ENCODE results near the gene SMTNL2.

SMTNL2 gene

DNA sequence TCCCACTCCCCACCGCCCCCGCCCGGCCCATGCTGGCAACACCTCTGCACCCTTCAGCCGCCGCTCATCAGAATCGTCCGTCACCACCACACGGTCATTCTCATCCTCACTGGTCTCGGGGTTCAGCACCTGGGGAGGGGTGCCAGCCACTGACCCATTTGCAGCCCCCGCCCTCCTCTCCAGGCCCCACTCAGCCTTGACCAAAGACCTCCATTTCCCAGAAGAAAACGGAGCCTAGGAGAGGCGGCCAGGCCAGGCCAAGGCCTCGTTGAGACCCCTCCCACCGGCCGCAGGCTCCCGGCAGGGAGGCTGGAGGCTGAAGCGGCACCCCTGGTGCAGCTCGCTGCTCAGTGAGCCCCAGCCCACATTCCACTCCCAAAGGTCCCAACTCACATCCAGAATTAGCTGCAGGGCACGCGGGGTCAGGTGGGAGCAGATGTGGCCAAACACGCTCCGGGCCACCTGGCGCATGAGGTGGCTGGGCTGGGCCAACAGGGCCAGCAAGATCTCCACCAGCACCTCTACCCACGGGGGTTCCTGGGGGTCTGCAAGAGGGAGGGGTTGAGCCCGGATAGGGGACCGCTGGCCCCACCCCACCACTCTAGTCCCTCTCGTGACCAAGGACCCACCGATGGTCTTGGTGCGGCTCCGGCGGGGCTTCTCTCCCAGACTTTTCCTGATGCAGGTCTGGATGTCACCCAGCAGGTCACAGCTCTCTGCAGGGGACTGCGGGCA lies 38.9 kb upstream of the SMTNL2 start:
- DNase-seq (ENCODE audit: low spot score), result no peak

DNA sequence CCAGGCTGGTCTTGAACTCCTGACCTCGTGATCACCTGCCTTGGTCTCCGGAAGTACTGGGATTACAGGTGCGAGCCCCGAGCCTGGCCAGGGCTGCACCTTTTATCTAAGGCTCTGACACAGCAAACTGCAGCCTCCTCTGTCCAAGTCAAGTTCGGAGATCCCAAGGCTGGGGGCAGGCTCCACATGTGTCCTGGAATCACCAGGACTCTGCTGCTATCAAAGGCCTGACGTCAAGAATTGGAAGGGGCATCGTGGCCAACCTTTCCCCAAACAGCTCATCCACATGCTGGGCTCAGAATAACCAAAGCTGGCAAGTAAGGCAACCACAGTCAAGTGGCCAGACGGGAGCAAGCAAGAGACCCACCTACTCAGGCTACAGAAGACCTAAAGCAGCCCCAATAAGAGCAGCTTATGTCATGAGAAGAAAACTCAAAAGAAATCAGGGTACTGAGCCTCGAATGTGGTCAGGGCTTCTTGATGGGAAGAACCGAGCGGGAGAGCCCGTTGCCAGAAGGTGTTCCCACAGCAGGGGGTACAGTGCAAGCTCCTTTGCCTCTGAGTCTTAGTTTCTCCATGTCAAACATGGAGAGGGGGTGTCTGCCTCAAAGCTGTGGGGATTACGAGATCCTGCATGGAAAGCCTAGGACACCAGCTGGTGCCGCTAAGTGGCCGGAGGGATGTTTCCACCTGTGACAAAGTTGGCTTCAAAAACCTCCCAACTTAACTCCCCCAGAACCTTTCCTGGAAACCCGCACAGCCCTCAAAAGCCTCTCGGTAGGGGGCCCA lies 37.0 kb upstream of the SMTNL2 start:
- no peak for DNase-seq (ENCODE audit: low spot score)

DNA sequence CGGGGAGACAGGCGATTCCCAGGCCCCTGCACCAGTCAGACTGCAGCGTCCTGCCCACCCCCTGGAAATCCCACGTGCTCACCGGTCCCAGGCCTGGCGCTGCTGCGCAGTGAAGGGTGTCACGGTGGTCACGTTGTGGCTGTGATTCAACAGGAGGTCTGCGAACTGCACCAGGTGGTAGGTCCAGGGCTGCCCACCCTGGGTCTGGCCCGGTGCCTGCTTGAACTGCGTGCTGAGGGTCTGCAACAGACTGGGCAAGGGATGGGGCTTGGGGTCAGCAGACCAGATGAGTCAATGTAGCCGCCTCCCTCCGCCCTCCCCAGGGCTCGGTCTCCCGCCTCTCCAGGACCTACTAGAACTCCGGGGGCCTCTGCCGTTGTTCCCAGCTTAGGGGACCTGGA lies 36.3 kb upstream of the SMTNL2 start:
- DNase-seq (ENCODE audit: low spot score), result no peak

DNA sequence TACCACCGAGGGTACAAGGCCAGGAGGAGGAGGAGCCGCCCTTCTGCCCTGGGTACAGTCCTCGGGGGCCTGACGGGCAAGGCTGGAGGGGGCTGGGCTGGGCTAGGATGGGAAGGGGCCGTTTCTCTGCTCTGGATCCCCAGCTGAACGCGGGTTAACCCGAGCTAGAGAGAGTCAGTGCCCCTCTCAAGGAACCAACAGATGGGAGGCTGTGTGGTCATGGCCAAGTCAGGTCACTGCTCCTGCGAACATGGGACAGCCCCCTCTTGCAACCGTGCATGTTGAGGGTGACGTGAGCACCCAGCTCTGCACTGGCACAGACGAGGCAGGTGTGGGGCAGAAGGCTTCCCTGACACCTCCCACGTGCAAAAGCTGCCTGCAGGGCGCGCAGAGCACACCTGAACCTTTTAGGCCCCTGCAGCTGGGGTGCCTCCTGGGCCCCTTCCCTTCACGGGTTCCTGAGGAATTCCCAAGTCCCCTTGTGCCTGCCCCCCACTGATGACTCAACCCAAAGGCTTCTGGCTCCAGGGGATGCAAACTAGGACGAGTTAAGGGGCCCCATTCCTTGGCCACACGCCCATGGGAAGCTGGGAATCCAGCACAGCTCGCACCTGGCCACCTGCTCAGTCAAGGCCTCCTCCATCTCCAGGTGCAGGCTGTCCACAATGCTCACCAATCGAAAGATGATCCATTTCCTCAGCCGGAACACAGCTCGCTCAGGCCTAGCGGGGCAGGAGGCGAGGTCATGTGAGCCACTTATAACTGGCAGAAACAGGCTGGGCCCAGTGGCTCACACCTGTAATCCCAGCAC lies 35.4 kb upstream of the SMTNL2 start:
- DNase-seq (ENCODE audit: low spot score), result no peak

DNA sequence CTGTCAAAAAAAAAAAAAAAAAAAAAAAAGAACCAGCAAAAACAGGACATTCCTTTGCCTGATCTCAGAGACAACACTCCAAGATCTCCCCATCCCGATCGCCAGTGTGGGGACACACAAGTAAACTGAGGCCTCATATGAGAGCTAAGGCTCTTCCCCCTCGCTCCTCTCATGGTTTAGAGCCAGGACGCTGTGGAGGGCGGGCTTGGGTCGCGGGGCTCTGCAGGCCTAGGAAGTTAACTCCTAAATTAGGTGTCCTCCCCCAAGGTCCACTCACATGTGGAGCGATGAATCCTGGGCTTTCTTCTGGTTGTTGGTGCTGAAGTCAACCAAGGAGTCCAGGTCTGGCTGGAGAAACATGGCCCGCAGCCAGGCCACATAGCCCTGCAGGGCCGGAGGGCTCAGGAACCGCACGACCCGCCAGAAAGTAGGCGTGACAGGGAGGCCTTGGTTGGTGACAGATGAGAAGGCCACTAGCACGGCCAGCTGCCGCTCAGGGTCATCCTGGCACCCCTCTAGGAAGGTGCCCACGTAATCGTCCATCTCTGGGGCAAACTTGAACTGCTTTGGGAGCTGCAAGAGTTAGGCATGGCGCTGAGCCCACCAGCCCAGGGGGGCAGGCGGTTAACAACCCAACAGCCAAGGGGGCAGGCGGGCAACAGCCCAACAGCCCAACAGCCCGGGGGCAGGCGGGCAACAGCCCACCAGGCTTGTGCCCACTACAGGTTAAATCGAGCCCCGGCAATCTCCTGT lies 34.4 kb upstream of the SMTNL2 start:
- DNase-seq (ENCODE audit: low spot score), result no peak

DNA sequence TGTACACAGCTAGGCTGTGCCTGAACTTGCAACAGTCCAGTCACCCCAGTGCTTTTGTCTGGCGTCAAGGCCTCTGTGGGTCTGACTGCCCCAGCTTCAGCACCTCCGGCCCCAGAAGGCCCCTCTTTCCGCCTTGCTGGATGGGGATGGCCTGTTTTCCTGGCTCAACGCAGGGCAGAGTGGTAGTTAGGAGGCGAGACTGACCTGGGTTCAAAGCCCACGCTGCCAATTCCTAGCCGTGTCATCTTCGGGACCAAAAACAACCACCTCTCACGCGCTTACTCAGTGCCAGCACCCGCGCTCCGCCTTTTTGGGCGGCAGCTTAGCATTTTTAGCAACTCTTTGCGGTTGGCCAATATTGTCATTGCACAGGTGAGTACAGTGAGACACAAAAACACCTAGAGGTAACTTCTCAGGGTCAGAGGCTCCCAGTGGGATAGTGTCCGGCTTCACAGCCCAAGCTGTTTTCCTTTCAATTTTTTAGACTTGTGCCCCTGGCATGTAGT lies 33.7 kb upstream of the SMTNL2 start:
- DNase-seq (ENCODE audit: low spot score), result no peak

DNA sequence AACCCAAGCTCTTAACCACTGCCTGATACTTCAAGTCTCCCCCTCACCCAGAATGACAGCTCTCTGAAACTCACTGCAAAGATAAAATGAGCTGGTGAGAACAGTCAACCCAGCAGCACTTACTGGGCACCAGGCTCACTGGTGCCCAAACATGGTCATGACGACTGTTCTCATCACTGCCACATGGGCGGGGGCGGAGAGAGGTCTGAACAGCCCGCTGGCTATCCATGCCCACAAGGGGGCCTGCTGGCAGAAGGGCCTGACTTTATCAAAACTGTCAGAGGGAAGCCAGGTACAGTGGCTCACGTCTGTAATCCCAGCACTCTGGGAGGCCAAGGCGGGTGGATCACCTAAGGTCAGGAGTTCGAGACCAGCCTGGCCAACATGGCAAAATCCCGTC lies 33.2 kb upstream of the SMTNL2 start:
- peak; percentile 76 for DNase-seq (ENCODE audit: low spot score)

DNA sequence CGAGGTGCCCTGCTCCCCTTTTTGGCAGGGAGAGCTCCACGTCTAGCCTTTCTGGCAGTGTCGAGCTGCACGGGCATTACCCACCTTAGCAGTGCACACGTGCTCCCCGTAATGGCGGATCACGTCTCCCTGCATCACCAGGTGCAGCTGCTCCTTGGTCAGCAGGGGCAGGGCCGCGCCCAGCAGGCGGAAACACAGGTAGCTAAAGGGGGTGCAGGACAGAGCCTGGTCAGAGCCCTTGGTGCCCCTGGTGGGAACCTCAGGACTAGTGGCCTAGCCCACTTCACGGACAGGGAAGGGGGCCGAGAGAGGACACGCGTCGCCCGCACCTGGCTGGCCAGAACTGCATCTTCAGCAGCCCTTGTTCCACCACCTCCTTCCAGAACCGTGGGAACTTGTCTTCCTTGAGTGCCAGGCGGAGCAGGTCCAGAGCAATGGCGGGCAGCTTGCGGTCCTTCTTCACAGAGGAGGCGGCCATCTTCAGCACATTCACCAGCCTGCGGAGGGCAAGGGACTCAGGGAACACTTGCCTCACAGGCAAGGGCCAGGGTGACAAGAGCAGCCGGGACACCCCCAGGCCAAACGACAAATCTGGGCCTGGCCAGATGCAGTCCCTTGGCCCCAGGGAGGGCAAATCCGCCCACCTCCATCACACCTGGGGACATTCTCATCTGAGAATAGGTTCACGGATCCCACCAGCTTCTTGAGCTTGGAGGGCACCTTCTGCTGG lies 32.4 kb upstream of the SMTNL2 start:
- DNase-seq (ENCODE audit: low spot score), result no peak

DNA sequence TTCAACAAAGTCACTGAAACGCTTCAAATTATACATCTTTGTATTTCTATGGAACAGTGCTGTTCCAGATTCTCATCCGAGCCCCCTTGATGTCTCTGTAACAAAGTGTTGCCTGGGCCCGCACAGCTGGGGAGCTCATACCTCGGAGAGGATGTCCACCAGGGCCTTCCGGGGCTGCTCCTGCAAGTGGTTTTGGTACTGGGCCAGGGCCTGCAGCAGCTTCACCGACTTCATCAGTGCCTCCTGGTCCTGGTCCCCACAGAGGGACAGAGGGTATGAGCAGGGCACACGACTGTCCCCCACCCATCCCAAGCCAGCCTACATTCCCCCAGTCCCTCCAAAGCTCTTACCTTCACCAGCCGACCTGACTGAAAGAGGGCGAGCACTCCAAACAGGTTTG lies 30.7 kb upstream of the SMTNL2 start:
- peak; percentile 38 for DNase-seq (ENCODE audit: low spot score)

DNA sequence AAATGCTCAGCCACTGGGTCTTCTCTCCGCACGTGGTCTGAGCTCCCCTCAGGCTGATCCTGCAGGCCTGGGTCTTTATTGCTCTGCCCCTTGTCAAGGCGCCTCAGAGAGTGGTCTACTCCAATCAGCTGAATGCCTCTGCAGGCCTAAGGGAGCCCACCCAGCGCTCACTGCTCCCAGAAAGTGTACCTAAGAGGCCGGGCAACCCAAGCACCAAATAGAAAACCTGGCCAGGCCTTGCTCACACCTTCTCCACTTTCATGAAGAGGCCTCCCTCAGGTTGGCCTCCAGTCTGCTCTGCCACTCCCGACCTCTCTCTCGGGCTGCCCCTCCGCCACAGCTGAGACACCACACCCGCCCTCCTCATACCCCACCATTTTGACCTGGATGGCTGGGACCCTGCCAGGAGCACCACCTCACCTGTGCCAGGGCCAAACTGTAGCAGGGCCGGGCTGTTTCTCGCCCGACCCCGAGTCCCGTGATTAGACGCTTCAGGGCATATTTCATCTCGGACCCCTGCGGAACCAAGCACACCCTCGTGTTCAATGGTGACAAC lies 29.8 kb upstream of the SMTNL2 start:
- DNase-seq (ENCODE audit: low spot score), result no peak

DNA sequence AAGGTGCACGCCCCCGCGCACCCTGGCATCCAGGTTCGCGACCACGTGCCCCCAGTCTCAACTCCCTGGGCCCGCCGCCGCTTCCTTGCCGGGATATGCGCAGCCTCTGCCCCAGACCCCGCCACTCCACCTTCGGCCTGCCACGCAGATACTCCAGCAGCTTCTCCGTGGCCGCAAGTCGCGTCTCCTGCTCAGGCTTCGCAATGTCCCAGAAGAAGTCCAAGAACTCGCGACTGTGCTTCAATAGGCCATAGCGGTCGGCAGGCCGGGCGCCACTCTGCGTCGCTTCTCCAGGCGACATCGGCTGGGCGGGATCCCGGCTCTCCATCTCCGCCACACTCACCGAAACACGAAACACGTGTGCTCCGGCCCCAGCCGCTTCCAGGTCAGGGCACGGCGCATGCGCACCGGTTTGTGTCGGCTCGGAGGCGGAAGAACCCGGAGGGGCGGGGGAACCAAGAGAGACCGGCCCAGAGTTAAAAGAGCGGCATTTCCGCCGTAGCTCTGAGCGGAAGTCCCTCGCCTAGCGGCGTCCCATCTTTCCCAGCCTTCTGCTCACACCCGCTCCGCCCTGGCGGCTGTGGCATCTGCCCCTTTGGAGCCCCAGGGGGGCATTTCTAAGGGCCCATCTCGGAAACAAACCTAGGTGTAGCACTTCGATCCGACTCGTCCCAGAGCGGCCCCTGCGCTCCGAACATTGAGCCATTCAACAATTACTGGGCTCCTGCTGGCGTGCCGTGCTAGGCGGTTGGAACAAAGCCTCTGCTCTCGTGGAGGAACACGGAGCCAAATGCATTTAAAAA lies 29.1 kb upstream of the SMTNL2 start, which contains the start of gene MYBBP1A:
TSS of gene MYBBP1A (minus strand) at position 388 of the 803 bp plus-strand sequence. CDS start at position 328, 60 bp downstream.
- peak; percentile 97 for DNase-seq (ENCODE audit: low spot score)

DNA sequence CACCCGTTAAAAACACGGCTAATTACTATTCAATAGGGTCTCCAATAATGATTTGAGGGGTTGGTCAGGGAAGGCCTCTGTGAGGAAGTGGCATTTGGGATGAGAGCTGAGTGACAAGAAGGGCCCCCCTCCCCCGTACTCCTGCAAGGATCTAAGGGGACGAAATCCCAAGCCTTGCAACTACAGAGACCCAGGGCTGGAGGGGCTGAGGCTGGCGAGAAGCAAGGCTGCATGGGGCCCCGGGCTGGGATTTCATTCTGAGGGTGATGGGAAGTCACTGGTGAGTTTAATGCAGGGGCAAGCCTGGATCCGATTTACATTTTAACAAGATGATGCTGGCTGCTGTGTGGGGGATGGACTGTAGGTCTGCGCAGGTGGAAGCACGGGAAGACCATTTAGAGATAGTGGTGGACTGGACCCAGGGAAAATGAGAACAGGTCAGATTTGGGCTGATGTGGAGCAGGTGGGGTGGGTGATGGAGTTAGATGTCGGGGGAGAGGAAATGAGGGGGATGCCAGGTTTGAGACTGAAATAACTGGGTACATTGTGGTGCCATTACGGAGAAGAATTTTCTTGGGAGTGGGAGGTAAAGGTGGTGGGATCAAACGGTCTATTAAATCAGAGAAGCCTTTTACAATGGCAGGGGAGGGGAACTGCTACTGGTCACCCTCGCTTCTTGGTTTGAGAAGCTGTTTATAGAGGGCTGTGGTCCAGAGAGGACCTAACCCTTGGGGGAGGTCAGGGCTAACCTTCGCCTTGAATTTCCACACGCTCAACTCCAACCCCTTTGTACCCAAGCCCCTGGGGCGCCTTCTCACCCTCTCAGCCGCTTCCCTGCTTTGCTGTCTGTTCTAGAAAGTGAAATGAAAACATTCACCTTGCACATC lies 28.2 kb upstream of the SMTNL2 start:
- DNase-seq (ENCODE audit: low spot score), result no peak

DNA sequence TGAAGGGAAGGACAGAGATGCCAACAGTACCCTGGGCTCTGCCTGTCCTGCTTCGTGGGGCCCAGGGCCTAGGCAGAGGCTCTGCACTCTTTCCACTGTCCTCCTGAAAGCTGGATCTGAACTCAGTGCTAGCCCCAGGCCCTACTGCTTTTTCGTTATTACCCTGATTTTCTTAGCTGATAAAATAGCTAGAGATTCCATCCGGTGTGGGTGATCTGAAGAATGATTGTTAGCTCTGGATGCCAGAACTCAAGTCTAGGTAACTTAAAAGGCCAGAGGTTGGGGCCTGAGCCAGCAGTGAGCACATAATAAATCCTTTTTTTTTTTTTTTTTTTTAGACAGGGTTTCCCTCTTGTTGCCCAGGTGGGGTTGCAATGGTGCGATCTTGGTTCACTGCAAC lies 27.3 kb upstream of the SMTNL2 start:
- DNase-seq (ENCODE audit: low spot score), result no peak

DNA sequence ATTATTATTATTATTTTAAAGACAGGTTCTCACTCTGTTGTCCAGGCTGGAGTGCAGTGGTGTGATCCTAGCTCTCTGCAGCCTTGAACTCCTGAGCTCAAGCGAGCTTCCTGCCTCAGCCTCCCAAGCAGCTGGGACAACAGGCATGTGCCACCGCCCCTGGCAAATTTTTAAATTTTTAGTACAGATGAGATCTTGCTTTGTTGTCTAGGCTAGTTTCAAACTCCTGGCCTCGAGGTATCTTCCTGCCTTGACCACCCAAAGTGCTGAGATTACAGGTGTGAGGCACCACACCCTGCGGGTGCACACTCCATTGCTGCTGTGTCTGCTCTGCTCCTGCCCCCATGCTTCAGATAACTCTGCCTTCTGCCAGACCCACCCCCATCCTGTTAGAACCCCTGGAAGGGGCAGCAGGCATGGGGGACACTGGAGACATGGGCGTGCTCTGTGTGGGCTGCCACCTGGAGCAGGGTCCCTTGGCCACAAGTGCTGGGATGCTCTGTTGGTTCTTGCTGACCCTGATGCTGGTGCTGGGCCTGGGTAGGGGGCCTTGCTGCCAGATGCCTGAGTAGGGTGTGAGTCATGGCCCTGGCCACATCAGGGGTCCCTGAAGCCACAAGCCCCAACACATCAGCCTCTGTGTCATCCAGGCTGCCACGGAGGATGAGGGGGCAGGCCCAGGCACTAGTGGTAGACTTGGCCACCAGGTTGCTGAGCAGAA lies 26.5 kb upstream of the SMTNL2 start:
- DNase-seq (ENCODE audit: low spot score), result no peak

DNA sequence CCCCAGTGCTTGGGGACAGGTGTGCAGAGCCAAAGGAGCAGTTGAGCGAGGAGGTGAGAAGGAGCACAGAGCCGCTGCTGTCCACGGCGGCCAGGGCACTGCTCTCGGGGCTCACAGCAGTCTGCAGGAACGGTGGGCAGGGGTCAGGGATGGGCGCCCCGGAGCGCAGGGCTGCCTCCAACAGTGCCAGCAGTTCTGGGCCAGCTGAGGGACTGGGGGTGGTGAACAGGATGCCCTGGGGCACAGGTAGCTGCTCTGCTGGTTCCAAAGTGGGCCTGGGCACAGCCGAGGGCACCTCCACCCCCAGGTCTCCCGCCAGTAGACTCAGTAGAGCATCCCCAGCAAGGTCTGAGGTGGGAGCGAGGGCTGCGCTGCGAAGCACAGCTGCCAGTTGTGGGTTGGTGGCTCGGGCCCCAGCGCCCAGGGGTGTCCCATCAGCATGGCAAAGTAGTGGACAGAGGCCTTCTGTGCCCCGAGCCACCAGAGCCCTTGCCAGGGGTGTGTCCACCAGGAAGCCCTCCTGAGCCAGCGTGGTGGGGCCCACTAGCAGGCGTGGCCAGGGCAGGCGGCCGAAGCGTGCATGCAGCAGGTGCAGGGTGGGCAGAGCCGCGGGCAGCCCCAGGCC lies 25.9 kb upstream of the SMTNL2 start:
- DNase-seq (ENCODE audit: low spot score), result no peak

DNA sequence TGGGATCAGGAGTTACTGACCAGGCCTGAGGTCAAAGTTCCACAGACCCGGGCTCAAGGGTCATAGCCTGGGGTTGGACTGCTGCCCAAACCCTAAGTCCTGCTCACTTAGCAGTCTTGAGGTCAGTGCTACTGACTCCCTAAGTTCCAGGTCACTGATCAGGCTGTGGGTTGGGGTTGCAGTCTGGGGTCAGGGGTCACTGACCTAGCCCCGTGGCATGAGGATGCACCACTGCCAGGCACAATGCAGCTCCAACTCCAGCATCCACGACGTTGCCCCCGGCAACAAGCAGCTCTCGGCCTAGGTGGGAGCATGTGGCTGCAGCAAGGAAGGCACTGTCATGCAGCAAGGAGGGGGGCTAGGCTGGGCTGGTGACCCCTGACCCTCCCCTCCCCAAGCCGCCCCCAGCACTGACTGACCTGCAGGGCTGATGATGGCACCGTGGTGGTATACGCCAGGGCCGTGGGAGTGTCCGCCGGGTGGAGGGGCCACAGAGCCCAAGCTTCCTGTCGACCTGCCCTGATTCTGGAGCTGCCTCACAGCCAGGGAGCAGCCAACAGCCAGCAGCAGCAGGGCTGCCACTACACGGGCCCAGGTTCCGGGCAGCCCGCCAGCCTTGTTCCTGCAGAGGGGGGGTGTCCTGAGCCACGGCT lies 25.1 kb upstream of the SMTNL2 start:
- no peak for DNase-seq (ENCODE audit: low spot score)

DNA sequence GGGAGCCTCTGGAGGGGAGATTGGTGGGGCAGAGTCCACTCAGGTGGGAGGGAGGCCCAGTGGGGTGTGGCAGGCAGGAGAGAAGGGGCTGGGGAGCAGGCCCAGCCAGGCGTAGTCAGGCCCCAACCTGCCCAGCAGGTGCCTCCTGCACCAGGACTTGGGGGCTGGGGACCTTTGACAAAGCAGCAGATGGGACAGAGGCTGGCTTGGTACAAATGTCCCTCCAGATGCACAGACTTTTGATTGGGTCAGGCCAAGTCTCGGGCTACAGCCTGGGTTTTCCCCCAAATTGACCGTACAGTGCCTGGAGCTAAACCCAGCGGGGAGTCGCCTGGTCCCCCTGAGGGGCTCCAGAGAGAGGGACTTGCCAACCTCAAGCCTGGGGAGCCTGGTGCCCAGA lies 24.4 kb upstream of the SMTNL2 start:
- DNase-seq (ENCODE audit: low spot score), result no peak
